Dendritic cell treated with granulocyte-macrophage colony-stimulating factor and Interleukin-4, amounts not matched to agents 40 ng/mL and 50 ng/mL, for 4 days (primary cell): Measurements from ENCODE around the gene SERPINA3.

Source experiments
- H3K27ac Mint-ChIP-seq: one replicate; pipeline ENCODE4 v1.8.0; 2022; ENCODE audit warnings: mild to moderate bottlenecking, mixed read lengths
- H3K27me3 Mint-ChIP-seq: one replicate; pipeline ENCODE4 v1.8.0; 2022; ENCODE audit warnings: mild to moderate bottlenecking, mixed read lengths
- H3K36me3 Mint-ChIP-seq: one replicate; pipeline ENCODE4 v1.8.0; 2022; ENCODE audit warnings: low read depth, mixed read lengths
- H3K4me1 Mint-ChIP-seq: one replicate; pipeline ENCODE4 v1.8.0; 2022; ENCODE audit warnings: low read depth, mixed read lengths
- H3K4me3 Mint-ChIP-seq: one replicate; pipeline ENCODE4 v1.8.0; 2022; ENCODE audit warnings: mild to moderate bottlenecking, moderate library complexity, mixed read lengths
- H3K9me3 Mint-ChIP-seq: one replicate; pipeline ENCODE4 v1.8.0; 2022; ENCODE audit warnings: mixed read lengths
- intact Hi-C: fragments of 100-400 bp; cut with micrococcal nuclease; formaldehyde crosslinking; loops from one replicate; pipeline ENCODE4 v1.15.0; 2022

The SERPINA3 gene

DNA sequence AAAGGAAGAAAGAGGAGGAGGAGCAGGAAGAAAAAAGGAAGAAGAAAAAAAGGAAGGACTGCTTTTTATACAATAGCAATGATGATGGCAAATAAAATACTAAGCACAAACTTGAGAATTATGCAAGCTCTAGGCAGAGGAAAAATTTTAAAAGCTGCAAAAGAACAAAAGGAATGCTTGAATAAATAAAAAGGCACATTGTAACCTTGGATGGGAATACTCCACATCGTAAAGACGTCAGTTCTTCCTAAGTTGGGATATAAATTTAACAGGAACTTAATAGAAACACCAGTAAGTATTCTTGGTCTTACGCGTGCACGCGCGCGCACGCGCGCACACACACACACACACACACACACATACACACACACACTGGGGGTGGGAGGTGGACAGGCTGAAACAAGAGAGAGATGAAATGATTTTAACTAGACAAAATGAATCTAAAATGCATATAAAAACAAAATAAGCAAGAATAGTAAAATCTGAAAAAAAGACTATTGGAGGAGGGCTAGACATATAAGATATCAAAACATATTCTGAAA, 43.0 kb downstream of the SERPINA3 start:
- H3K4me1 Mint-ChIP-seq = peaks cover 8% of the 10 kb centered on the region
- no peak overlapping the region for H3K4me3 Mint-ChIP-seq
- peaks cover 10% of the 10 kb centered on the region for H3K27me3 Mint-ChIP-seq
- intact Hi-C loops = no loop called here
- no peak overlapping the region for H3K27ac Mint-ChIP-seq
- H3K36me3 Mint-ChIP-seq = no peaks in the 10 kb centered on the region
- no peaks in the 10 kb centered on the region for H3K9me3 Mint-ChIP-seq

DNA sequence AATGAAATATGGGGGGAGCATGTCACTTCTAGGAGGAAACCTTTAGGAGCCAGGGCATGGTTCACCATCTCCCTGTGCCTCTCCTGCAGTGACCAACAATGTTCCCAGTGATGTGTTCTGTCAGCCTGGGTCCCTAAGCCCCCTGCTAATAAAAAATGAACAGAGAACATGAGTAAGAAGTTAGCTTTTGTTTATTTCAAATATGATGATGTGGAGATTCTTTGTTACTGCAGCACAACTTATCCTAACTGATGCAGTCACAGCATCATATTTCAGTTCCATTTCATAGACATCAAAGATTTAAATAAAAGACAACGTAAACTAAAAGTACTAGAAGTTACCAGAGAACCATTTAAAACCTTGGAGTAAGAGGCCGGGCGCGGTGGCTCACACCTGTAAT, 43.9 kb downstream of the SERPINA3 start:
- peaks cover 8% of the 10 kb centered on the region for H3K4me1 Mint-ChIP-seq
- H3K9me3 Mint-ChIP-seq = no peaks in the 10 kb centered on the region
- H3K27ac Mint-ChIP-seq = no peak overlapping the region
- H3K36me3 Mint-ChIP-seq = no peaks in the 10 kb centered on the region
- peaks cover 18% of the 10 kb centered on the region for H3K27me3 Mint-ChIP-seq
- H3K4me3 Mint-ChIP-seq = no peak overlapping the region
- intact Hi-C loops = no loop called here

- no peak overlapping the region for H3K27ac Mint-ChIP-seq
- intact Hi-C loops = no loop called here
- H3K4me1 Mint-ChIP-seq = peaks cover 23% of the 10 kb centered on the region
- H3K36me3 Mint-ChIP-seq = peaks cover 7% of the 10 kb centered on the region
- H3K27me3 Mint-ChIP-seq = peaks cover 26% of the 10 kb centered on the region
- peaks cover 15% of the 10 kb centered on the region for H3K9me3 Mint-ChIP-seq
- H3K4me3 Mint-ChIP-seq = no peak overlapping the region
Observed at GRCh38 chr14:94659256-94659655, 47.1 kb downstream of the SERPINA3 start.

DNA sequence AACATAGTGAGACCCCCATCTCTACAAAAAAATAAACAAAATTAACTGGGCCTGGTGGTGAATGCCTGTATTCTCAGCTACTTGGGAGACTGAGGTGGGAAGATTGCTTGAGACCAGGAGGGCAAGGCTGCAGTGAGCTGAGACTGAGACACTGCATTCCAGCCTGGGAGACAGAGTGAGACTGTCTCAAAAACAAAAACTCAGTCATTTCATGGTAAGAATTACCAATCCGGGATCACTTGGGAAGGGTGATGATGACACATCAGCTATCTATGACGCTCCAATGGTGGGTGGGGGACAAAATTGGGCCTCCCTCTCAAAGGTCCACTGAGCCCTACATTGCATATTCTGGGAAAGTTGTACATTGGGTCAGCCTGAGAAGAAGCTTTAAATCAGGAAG, 47.7 kb downstream of the SERPINA3 start:
- peaks cover 27% of the 10 kb centered on the region for H3K4me1 Mint-ChIP-seq
- no peak overlapping the region for H3K27ac Mint-ChIP-seq
- H3K4me3 Mint-ChIP-seq = no peak overlapping the region
- H3K27me3 Mint-ChIP-seq = peaks cover 26% of the 10 kb centered on the region
- H3K9me3 Mint-ChIP-seq = peaks cover 15% of the 10 kb centered on the region
- intact Hi-C loops = no loop called here
- peaks cover 7% of the 10 kb centered on the region for H3K36me3 Mint-ChIP-seq

DNA sequence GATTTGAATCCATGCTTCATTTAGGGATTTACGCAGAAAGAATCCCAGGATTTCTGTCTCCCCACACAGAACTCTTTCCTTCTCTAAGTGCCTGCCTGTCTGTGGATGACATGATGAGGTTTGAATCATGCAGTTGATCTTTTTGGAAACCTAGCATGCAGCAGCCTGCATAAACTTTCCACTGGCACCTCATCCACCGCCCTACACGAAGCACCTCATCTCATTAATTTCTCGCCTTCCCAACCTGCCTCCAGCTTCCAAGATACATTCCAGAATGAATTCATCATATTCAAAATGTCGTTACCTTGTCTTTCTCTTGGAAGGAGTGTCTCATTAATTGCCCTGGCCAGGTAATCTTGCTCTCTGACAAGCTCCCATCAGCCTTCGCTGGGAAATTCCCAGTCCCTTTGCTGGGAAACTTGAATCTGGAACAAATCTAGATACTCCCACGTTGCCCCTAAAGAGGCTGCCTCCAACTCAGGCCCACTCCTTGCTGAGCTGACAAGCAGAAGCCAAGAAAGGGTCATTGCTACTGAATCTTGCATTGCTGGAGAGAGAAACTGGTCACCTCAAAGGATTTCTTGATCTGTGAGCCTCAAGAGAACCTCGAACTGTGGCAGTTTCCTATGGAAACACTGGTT, 48.2 kb downstream of the SERPINA3 start:
- H3K27ac Mint-ChIP-seq = no peak overlapping the region
- H3K36me3 Mint-ChIP-seq = peaks cover 7% of the 10 kb centered on the region
- intact Hi-C loops = no loop called here
- peaks cover 27% of the 10 kb centered on the region for H3K4me1 Mint-ChIP-seq
- peaks cover 15% of the 10 kb centered on the region for H3K9me3 Mint-ChIP-seq
- no peak overlapping the region for H3K4me3 Mint-ChIP-seq
- peaks cover 26% of the 10 kb centered on the region for H3K27me3 Mint-ChIP-seq

- Mint-ChIP-seq H3K4me3 (peak overlapping the region; percentile 28), H3K9me3 (peaks cover 15% of the 10 kb centered on the region), H3K27me3 (peaks cover 27% of the 10 kb centered on the region), H3K36me3 (peaks cover 7% of the 10 kb centered on the region), H3K4me1 (peaks cover 27% of the 10 kb centered on the region), H3K27ac (peak overlapping the region; percentile 80)
- intact Hi-C loops = no loop called here
Observed at GRCh38 chr14:94663538-94663937, 51.3 kb downstream of the SERPINA3 start.

GRCh38 chr14:94663965-94664704, 51.9 kb downstream of the SERPINA3 start:
- peaks cover 15% of the 10 kb centered on the region for H3K9me3 Mint-ChIP-seq
- intact Hi-C loops = no loop called here
- H3K27ac Mint-ChIP-seq = peak overlapping the region; percentile 80
- no peak overlapping the region for H3K4me3 Mint-ChIP-seq
- H3K27me3 Mint-ChIP-seq = peaks cover 27% of the 10 kb centered on the region
- peaks cover 27% of the 10 kb centered on the region for H3K4me1 Mint-ChIP-seq
- H3K36me3 Mint-ChIP-seq = peaks cover 7% of the 10 kb centered on the region

DNA sequence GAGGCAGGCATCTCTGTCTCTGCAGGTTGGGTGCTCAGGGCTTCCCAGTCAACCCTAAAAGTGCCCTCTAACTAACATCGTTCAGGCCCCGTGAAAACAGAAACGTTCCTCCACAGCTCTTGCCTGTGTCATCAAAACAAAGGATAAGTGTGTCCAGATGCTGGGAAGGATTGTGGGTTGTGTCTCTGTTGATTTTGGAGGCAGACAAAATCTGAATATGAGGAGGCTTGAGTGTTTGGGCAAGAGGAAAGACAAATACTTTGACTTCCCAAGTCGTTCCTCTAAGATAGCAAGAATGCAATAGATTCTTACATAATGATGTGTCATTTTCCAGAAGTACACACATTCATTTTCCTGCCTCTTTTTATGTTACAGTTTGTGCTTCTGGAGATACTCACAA, 52.9 kb downstream of the SERPINA3 start:
- peaks cover 15% of the 10 kb centered on the region for H3K9me3 Mint-ChIP-seq
- peaks cover 27% of the 10 kb centered on the region for H3K4me1 Mint-ChIP-seq
- H3K4me3 Mint-ChIP-seq = no peak overlapping the region
- peaks cover 25% of the 10 kb centered on the region for H3K27me3 Mint-ChIP-seq
- H3K36me3 Mint-ChIP-seq = peaks cover 7% of the 10 kb centered on the region
- H3K27ac Mint-ChIP-seq = peak overlapping the region; percentile 68
- intact Hi-C loops = no loop called here

DNA sequence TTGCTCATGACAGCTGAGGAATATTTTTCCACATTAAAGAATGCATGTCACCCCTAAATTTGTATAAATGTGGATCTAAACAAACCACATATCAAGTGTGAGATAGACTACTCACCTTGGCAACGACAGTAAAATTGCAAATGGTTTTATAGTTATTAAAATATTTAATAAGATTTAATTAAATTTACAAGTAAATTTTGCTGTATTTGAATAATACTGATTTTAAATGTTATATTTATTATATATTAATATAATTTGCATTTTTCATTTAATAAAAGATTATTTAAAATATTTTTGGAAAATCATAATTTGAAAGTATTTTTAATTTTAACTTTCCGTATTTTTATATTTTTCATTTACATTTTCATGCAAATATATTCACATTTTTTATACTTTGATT, 53.4 kb downstream of the SERPINA3 start:
- H3K4me1 Mint-ChIP-seq = peaks cover 27% of the 10 kb centered on the region
- no peak overlapping the region for H3K4me3 Mint-ChIP-seq
- peaks cover 25% of the 10 kb centered on the region for H3K27me3 Mint-ChIP-seq
- intact Hi-C loops = no loop called here
- peaks cover 7% of the 10 kb centered on the region for H3K36me3 Mint-ChIP-seq
- H3K9me3 Mint-ChIP-seq = peaks cover 15% of the 10 kb centered on the region
- H3K27ac Mint-ChIP-seq = no peak overlapping the region

GRCh38 chr14:94670692-94671285, 58.6 kb downstream of the SERPINA3 start:
- no peaks in the 10 kb centered on the region for H3K36me3 Mint-ChIP-seq
- intact Hi-C loops = no loop called here
- no peak overlapping the region for H3K27ac Mint-ChIP-seq
- H3K4me3 Mint-ChIP-seq = no peak overlapping the region
- peaks cover 36% of the 10 kb centered on the region for H3K27me3 Mint-ChIP-seq
- no peaks in the 10 kb centered on the region for H3K9me3 Mint-ChIP-seq
- H3K4me1 Mint-ChIP-seq = no peaks in the 10 kb centered on the region

GRCh38 chr14:94671870-94672444, 59.8 kb downstream of the SERPINA3 start:
- Mint-ChIP-seq H3K4me1 (no peaks in the 10 kb centered on the region), H3K27me3 (peaks cover 38% of the 10 kb centered on the region)

DNA sequence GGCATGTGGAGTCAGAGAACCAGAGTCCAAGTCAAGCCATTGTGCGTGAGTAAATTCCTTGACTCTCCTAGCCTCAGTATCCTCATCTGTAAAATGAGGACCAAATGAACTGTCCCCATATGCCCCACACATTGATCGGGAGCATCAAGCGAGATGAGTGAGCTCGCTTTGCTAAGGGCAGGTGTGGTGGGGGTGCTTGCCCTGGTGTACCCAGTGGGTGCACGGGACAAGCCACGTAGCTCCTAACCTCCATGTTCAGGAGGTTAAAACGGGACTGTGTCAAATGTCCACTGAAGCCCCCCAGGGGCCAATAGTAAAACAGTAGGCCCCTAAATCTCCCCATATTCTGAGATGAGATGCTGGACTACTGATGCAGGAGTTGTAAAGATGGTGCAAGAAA, 60.9 kb downstream of the SERPINA3 start:
- H3K4me1 Mint-ChIP-seq = no peaks in the 10 kb centered on the region
- intact Hi-C loops = no loop called here
- H3K27ac Mint-ChIP-seq = no peak overlapping the region
- H3K36me3 Mint-ChIP-seq = no peaks in the 10 kb centered on the region
- H3K27me3 Mint-ChIP-seq = peaks cover 40% of the 10 kb centered on the region
- no peaks in the 10 kb centered on the region for H3K9me3 Mint-ChIP-seq
- no peak overlapping the region for H3K4me3 Mint-ChIP-seq

More at GRCh38 chr14:94671870-94672444, 59.8 kb downstream of the SERPINA3 start:
- Mint-ChIP-seq H3K27ac (no peak overlapping the region), H3K36me3 (no peaks in the 10 kb centered on the region), H3K4me3 (no peak overlapping the region), H3K9me3 (no peaks in the 10 kb centered on the region)
- intact Hi-C loops = no loop called here
